ENCODE data around the gene SPINK2. TPM values are rescaled to one million over a fixed set of nuclear protein-coding genes. Genes with fewer than 3 reads are reported as not detected.
A peak's percentile ranks its signal among the peaks of the same experiment; 100 is the strongest.

Gene SPINK2
- total and polyA plus RNA-seq, 12 donors = 1.4 TPM; not detected in 11

GRCh38 chr4:56799824-56800756 is 21.4 kb downstream of the SPINK2 start:
- no peaks in the 10 kb centered on the region for H3K36me3 ChIP-seq (replicated peaks in 1 of 2)

GRCh38 chr4:56799161-56799759 is 22.2 kb downstream of the SPINK2 start:
- TF ChIP-seq POLR2A (IDR thresholded peaks at IDR 0.05) (no peak), CTCF (IDR thresholded peaks at IDR 0.05) (no peak)
- H3K4me1 ChIP-seq (replicated peaks in 1 of 2) = peaks cover 6 to 8% of the 10 kb centered on the region in 2 donors
- intact Hi-C loops (cut with DNase I) = no loop called here
- DNase-seq = peak in 1 of 7 donors; percentile 13
- H3K9me3 ChIP-seq (replicated peaks in 1 of 3) = no peaks in the 10 kb centered on the region
- H3K27ac ChIP-seq = peak overlapping the region in 2 of 5 donors; percentile 76 to 79
- H3K27me3 ChIP-seq = no peaks in the 10 kb centered on the region
- H3K4me3 ChIP-seq = peak overlapping the region in 2 of 4 donors; percentile 35 to 61
- 33 to 50% (median 40%) methylated on average over 11 of the region's 11 CpGs for WGBS, 4 donors
- H3K36me3 ChIP-seq (replicated peaks in 1 of 2) = no peaks in the 10 kb centered on the region

More at GRCh38 chr4:56799824-56800756, 21.4 kb downstream of the SPINK2 start:
- DNase-seq = peak; percentile 86 to 95 (median 89)
- intact Hi-C loops (cut with DNase I) = loop anchor here in 1 of 2 donors (10.0 kb wide), 1 partner anchor 225 kb away; no protein-coding TSS in a partner anchor
- 5 to 6% (median 6%) methylated on average over 19 of the region's 19 CpGs for WGBS, 4 donors
- Histone ChIP-seq H3K27ac (peak overlapping the region in 3 of 5 donors; percentile 72 to 79 (median 76)), H3K27me3 (no peaks in the 10 kb centered on the region), H3K4me1 (replicated peaks in 1 of 2) (peaks cover 6 to 8% of the 10 kb centered on the region in 2 donors), H3K4me3 (peak overlapping the region in 3 of 4 donors; percentile 5 to 61 (median 35)), H3K9me3 (replicated peaks in 1 of 3) (no peaks in the 10 kb centered on the region)
- TF ChIP-seq CTCF (IDR thresholded peaks at IDR 0.05) (peak; percentile 72 to 95 (median 90)), POLR2A (IDR thresholded peaks at IDR 0.05) (no peak)

GRCh38 chr4:56796211-56796610 is 25.3 kb downstream of the SPINK2 start:
- Histone ChIP-seq H3K4me1 (replicated peaks in 1 of 2) (peaks cover 6 to 8% of the 10 kb centered on the region in 2 donors), H3K27ac (no peak overlapping the region), H3K4me3 (no peak overlapping the region), H3K36me3 (replicated peaks in 1 of 2) (no peaks in the 10 kb centered on the region), H3K9me3 (replicated peaks in 1 of 3) (no peaks in the 10 kb centered on the region), H3K27me3 (no peaks in the 10 kb centered on the region)
- no peak for TF ChIP-seq CTCF (IDR thresholded peaks at IDR 0.05)
- no peak for TF ChIP-seq POLR2A (IDR thresholded peaks at IDR 0.05)
- WGBS, 4 donors = 82 to 94% (median 88%) methylated on average over 3 of the region's 3 CpGs
- intact Hi-C loops (cut with DNase I) = no loop called here
- no peak for DNase-seq

- H3K9me3 ChIP-seq (replicated peaks in 1 of 3) = no peaks in the 10 kb centered on the region
- 79 to 92% (median 86%) methylated on average over 4 of the region's 4 CpGs for WGBS, 4 donors
- intact Hi-C loops (cut with DNase I) = no loop called here
- no peaks in the 10 kb centered on the region for H3K4me1 ChIP-seq (replicated peaks in 1 of 2)
- H3K27me3 ChIP-seq = no peaks in the 10 kb centered on the region
- TF ChIP-seq CTCF (IDR thresholded peaks at IDR 0.05) (no peak), POLR2A (IDR thresholded peaks at IDR 0.05) (no peak)
- no peaks in the 10 kb centered on the region for H3K36me3 ChIP-seq (replicated peaks in 1 of 2)
- DNase-seq = no peak
- H3K4me3 ChIP-seq = no peak overlapping the region
- H3K27ac ChIP-seq = no peak overlapping the region
Measured at GRCh38 chr4:56791316-56791715, 30.2 kb downstream of the SPINK2 start.
